ENCODE measurements around the gene EMC7. TPM values are rescaled to one million over a fixed set of nuclear protein-coding genes. Genes with fewer than 3 reads are reported as not detected.
"Not testable (repeated sequence)": the region's sequence is repeated elsewhere in the genome, so short reads cannot be mapped to it uniquely, and the experiment has no call there.

Gene EMC7
- total RNA-seq, 4 donors from 2014 or later: 12.4 to 45.8 (median 27.2) TPM

DNA sequence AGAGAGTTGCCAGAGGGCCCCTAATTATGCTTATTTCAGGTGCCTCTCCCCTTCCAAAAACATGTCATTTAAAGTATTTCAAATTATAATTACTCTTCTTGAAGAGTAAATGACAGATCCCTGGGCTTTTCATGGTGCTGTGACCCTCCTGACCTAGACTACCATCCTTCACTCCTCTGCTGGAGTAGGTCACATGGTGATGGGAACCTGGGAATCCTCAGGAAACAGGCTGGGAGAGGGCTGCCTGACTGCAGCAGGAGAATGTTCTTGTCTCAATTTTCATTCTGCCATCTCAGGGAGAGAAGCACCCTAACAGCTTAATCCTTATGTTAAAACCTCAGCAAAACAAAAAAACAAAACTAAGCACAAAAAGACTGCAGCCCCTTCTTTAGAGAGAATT is 24.9 kb upstream of the EMC7 start:
- TF ChIP-seq, protein P1, sequence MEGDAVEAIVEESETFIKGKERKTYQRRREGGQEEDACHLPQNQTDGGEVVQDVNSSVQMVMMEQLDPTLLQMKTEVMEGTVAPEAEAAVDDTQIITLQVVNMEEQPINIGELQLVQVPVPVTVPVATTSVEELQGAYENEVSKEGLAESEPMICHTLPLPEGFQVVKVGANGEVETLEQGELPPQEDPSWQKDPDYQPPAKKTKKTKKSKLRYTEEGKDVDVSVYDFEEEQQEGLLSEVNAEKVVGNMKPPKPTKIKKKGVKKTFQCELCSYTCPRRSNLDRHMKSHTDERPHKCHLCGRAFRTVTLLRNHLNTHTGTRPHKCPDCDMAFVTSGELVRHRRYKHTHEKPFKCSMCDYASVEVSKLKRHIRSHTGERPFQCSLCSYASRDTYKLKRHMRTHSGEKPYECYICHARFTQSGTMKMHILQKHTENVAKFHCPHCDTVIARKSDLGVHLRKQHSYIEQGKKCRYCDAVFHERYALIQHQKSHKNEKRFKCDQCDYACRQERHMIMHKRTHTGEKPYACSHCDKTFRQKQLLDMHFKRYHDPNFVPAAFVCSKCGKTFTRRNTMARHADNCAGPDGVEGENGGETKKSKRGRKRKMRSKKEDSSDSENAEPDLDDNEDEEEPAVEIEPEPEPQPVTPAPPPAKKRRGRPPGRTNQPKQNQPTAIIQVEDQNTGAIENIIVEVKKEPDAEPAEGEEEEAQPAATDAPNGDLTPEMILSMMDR (IDR thresholded peaks at IDR 0.05): no peak
- TF ChIP-seq POLR2A (IDR thresholded peaks at IDR 0.05): no peak
- Histone ChIP-seq H3K36me3 (no peaks in the 10 kb centered on the region), H3K27ac (no peak overlapping the region), H3K4me3 (no peak overlapping the region), H3K4me1 (no peaks in the 10 kb centered on the region), H3K27me3 (no peaks in the 10 kb centered on the region), H3K9me3 (no peaks in the 10 kb centered on the region)
- no peak for DNase-seq
- intact Hi-C loops (cut with DNase I; ENCODE audit: low total_unique reads): no loop called here

DNA sequence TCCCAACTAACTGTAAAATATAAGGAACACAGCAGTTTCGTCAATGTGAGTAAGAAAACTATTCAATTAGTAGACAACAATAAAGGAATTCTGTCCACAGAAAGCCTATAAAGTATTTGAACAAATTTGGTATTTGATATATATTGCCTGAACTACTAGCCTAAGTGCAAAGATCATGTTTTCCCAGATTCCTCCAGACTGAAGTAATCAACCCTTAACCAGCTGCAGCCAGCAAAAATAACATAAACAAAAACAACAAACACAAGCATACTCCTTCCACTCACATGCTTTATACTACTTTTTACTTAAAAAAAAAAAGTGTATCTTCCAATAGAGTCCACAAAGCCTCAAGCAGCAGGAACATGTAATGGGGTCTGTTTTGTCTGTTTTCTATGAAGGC is 24.3 kb upstream of the EMC7 start:
- Histone ChIP-seq H3K27me3 (no peaks in the 10 kb centered on the region), H3K9me3 (no peaks in the 10 kb centered on the region), H3K4me3 (no peak overlapping the region), H3K4me1 (no peaks in the 10 kb centered on the region), H3K27ac (no peak overlapping the region), H3K36me3 (no peaks in the 10 kb centered on the region)
- intact Hi-C loops (cut with DNase I; ENCODE audit: low total_unique reads): no loop called here
- TF ChIP-seq POLR2A (IDR thresholded peaks at IDR 0.05): no peak
- no peak for DNase-seq

DNA sequence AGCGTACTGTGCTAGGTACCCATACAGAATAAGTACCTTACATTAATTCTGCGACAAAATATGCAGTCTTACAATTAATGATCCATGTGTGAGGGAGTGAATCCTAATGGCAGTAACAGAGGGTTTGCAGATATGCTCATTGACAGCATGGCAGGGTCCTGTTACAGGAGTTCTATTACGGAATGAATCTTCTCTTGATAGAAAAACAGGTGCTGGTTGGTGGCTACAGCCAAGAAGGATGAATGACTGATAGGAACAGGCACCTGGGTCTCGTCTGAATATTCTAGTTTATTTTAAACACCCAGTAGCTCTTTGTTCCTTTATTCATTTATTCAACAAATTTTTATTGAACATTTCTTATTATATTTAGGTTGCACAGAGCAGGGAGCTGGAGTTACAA is 23.0 kb upstream of the EMC7 start:
- Histone ChIP-seq H3K4me1 (no peaks in the 10 kb centered on the region), H3K9me3 (no peaks in the 10 kb centered on the region), H3K36me3 (no peaks in the 10 kb centered on the region), H3K27me3 (no peaks in the 10 kb centered on the region), H3K27ac (no peak overlapping the region), H3K4me3 (no peak overlapping the region)
- intact Hi-C loops (cut with DNase I; ENCODE audit: low total_unique reads): no loop called here
- no peak for TF ChIP-seq POLR2A (IDR thresholded peaks at IDR 0.05)
- TF ChIP-seq, protein P1 (IDR thresholded peaks at IDR 0.05): no peak
- no peak for DNase-seq

DNA sequence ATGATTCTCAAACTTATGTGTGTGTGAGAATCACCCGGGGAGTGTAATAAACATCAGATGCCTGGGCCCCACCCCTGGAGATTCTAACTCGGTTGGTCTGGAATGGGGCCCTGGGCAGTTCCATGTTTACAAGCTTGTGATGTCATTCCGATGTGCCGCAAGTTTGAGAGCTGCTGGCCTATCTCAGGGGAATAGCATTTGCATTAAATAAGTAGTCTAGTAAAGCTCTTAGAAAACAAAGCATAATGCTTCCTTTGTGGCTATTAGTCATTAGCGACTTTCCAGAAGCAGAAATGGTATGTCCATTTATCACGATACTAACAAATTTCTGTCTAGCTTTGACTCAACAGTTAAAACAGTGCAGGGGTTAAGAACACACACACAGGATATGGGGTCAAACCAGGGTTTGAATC is 21.1 kb upstream of the EMC7 start:
- Histone ChIP-seq H3K27me3 (no peaks in the 10 kb centered on the region), H3K27ac (no peak overlapping the region), H3K4me3 (no peak overlapping the region), H3K36me3 (no peaks in the 10 kb centered on the region), H3K9me3 (no peaks in the 10 kb centered on the region), H3K4me1 (no peaks in the 10 kb centered on the region)
- no peak for DNase-seq
- intact Hi-C loops (cut with DNase I; ENCODE audit: low total_unique reads): no loop called here
- TF ChIP-seq POLR2A (IDR thresholded peaks at IDR 0.05): no peak
- TF ChIP-seq, protein P1 (IDR thresholded peaks at IDR 0.05): no peak

DNA sequence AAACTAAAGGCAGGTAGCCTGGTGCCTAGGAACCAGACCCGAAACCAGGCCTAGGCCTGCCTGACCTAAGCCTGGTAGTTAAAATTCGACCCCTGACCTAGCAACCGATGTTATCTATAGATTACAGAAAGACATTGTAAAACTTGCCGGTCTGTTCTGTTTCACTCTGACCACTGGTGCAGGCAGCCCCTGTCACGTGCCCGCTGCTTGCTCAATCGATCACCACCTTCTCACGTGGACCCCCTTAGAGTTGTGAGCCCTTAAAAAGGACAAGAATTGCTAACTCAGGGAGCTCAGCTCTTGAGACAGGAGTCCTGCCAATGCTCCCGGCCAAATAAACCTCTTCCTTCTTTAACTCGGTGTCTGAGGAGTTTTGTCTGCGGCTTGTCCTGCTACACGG is 20.1 kb upstream of the EMC7 start:
- H3K36me3 ChIP-seq; H3K27me3 ChIP-seq; DNase-seq; H3K4me3 ChIP-seq; H3K27ac ChIP-seq; H3K9me3 ChIP-seq; H3K4me1 ChIP-seq; intact Hi-C loops (cut with DNase I; ENCODE audit: low total_unique reads): not testable (repeated sequence)

DNA sequence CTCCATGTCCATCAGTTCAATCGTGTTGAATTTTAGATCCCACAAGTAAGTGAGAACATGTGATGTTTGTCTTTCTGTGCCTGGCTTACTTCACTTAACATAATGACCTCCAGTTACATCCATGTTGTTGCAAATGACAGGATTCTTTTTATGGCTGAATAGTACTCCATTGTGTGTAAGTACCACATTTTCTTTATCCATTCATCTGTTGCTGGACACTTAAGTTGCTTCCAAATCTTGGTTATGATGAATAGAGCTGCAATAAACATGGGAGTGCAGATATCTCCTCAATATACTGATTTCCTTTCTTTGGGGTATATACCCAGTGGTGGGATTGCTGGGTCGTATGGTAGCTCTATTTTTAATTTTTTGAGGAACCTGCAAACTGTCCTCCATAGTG is 18.8 kb upstream of the EMC7 start:
- DNase-seq; H3K4me3 ChIP-seq; H3K27ac ChIP-seq; H3K36me3 ChIP-seq; intact Hi-C loops (cut with DNase I; ENCODE audit: low total_unique reads); H3K9me3 ChIP-seq; H3K4me1 ChIP-seq; H3K27me3 ChIP-seq: not testable (repeated sequence)

DNA sequence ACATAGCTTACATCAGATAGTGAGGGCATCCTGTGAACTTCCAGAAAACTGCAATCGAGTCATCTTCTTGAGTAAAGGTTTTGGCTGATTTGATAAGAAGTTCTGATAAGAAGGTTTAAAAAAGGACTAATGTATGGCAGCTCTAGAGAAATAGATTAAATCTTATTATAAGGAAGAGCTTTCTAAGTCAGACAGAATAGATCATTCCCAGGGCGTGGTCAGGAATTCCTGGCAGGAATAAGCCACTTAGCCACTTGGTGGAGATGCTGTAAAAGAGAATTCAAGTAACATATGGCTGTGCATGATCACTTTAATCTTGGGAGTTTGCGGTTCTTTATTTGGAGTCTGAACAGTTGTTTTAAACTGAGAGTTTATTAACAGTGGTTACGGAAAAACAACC is 17.6 kb upstream of the EMC7 start:
- Histone ChIP-seq H3K27me3 (no peaks in the 10 kb centered on the region), H3K36me3 (no peaks in the 10 kb centered on the region), H3K9me3 (no peaks in the 10 kb centered on the region), H3K4me3 (no peak overlapping the region), H3K27ac (no peak overlapping the region), H3K4me1 (no peaks in the 10 kb centered on the region)
- DNase-seq: no peak
- no peak for TF ChIP-seq POLR2A (IDR thresholded peaks at IDR 0.05)
- TF ChIP-seq, protein P1 (IDR thresholded peaks at IDR 0.05): no peak
- intact Hi-C loops (cut with DNase I; ENCODE audit: low total_unique reads): no loop called here
